GM23338 (cell line): ENCODE data around the gene HMCN2. TPM values are rescaled to one million over a fixed set of nuclear protein-coding genes. Genes with fewer than 3 reads are reported as not detected.

Source experiments
- ATAC-seq: fragments of 200-7000 bp; cut with Tn5 transposase; 3 replicates; pipeline ENCODE4 v1.9.1; 2020
- DNase-seq: peaks from one replicate; pipeline ENCODE4 v3.0.0-alpha.2; 2015; ENCODE audit warnings: low spot score
- H2AFZ ChIP-seq: fragments of 200-600 bp; sonication (generic); 2 replicates; pipeline ENCODE4 v1.8.0; 2016; ENCODE audit warnings: antibody characterized with exemption, mild to moderate bottlenecking, moderate library complexity
- H3F3A ChIP-seq: fragments of 200-600 bp; sonication (generic); replicated peaks from 2 replicates; pipeline ENCODE4 v1.8.0; 2017; ENCODE audit warnings: antibody characterized with exemption, mixed run types, low read depth
- H3K27ac ChIP-seq: fragments of 200-600 bp; sonication (generic); 2 replicates; pipeline ENCODE4 v1.6.1; 2016; ENCODE audit warnings: low read depth
- H3K27me3 ChIP-seq: fragments of 200-600 bp; sonication (generic); 2 replicates; pipeline ENCODE4 v1.8.0; 2016; ENCODE audit warnings: mild to moderate bottlenecking, mixed run types, moderate library complexity; ENCODE audit not compliant: insufficient read depth
- H3K36me3 ChIP-seq: fragments of 200-600 bp; sonication (generic); 2 replicates; pipeline ENCODE4 v1.8.0; 2016; ENCODE audit warnings: mild to moderate bottlenecking; ENCODE audit not compliant: insufficient read depth
- H3K4me1 ChIP-seq: fragments of 200-600 bp; sonication (generic); 2 replicates; pipeline ENCODE4 v1.8.0; 2016; ENCODE audit warnings: mild to moderate bottlenecking, moderate library complexity; ENCODE audit not compliant: insufficient read depth
- H3K4me2 ChIP-seq: fragments of 200-600 bp; sonication (generic); 2 replicates; pipeline ENCODE4 v1.7.1; 2017; ENCODE audit warnings: mixed run types
- H3K4me3 ChIP-seq: fragments of 200-600 bp; sonication (generic); 2 replicates; pipeline ENCODE4 v1.6.1; 2016; ENCODE audit warnings: mixed run types
- H3K79me2 ChIP-seq: fragments of 200-600 bp; sonication (generic); replicated peaks from 2 replicates; pipeline ENCODE4 v1.8.0; 2017; ENCODE audit warnings: mild to moderate bottlenecking; ENCODE audit not compliant: insufficient read depth
- H3K9me2 ChIP-seq: fragments of 200-600 bp; sonication (generic); 2 replicates; pipeline ENCODE4 v1.8.0; 2017; ENCODE audit not compliant: insufficient read depth
- H4K20me1 ChIP-seq: fragments of 200-600 bp; sonication (generic); replicated peaks from 2 replicates; pipeline ENCODE4 v1.8.0; 2017; ENCODE audit warnings: mild to moderate bottlenecking; ENCODE audit not compliant: insufficient read depth
- H3K27ac Mint-ChIP-seq: 2 replicates; pipeline ENCODE4 v1.8.0; 2020; ENCODE audit warnings: inconsistent platforms, mild to moderate bottlenecking, moderate library complexity, mixed read lengths
- H3K27me3 Mint-ChIP-seq: 3 replicates; pipeline ENCODE4 v1.8.0; 2022; ENCODE audit warnings: low read depth, mild to moderate bottlenecking, moderate library complexity, mixed read lengths, inconsistent platforms; ENCODE audit not compliant: insufficient read depth, poor library complexity
- H3K36me3 Mint-ChIP-seq: 3 replicates; pipeline ENCODE4 v1.8.0; 2021; ENCODE audit warnings: low read depth, mild to moderate bottlenecking, inconsistent platforms, moderate library complexity, mixed read lengths
- H3K4me1 Mint-ChIP-seq: 3 replicates; pipeline ENCODE4 v1.8.0; 2020; ENCODE audit warnings: mild to moderate bottlenecking, inconsistent platforms, mixed read lengths
- H3K4me3 Mint-ChIP-seq: 3 replicates; pipeline ENCODE4 v1.8.0; 2021; ENCODE audit warnings: moderate library complexity, mild to moderate bottlenecking, inconsistent platforms, mixed read lengths
- H3K9me3 Mint-ChIP-seq: 3 replicates; pipeline ENCODE4 v1.8.0; 2020; ENCODE audit warnings: moderate library complexity, mild to moderate bottlenecking, inconsistent platforms, mixed read lengths
- CREB1 ChIP-seq: fragments of 250-450 bp; sonication (Bioruptor Pico); IDR thresholded peaks from 2 replicates; pipeline ENCODE4 v1.5.0; 2020; ENCODE audit warnings: low read depth, mild to moderate bottlenecking, moderate library complexity
- ETS1 ChIP-seq: IDR thresholded peaks from 2 replicates; pipeline ENCODE4 v1.6.1; 2016; ENCODE audit warnings: antibody characterized with exemption
- EZH2 ChIP-seq: fragments of 200-600 bp; sonication (generic); IDR thresholded peaks from one replicate; pipeline ENCODE4 v1.8.0; 2017; ENCODE audit warnings: antibody characterized with exemption, mild to moderate bottlenecking, low read depth; ENCODE audit not compliant: unreplicated experiment
- EZH2phosphoT487 ChIP-seq: fragments of 200-600 bp; sonication (generic); IDR thresholded peaks from one replicate; pipeline ENCODE4 v1.8.1; 2018; ENCODE audit warnings: antibody characterized with exemption; ENCODE audit not compliant: unreplicated experiment
- NANOG ChIP-seq: IDR thresholded peaks from 2 replicates; pipeline ENCODE4 v1.6.1; 2016; ENCODE audit warnings: antibody characterized with exemption, borderline replicate concordance
- POLR2AphosphoS5 ChIP-seq: IDR thresholded peaks from 2 replicates; pipeline ENCODE4 v1.6.1; 2016; ENCODE audit warnings: antibody characterized with exemption, low read depth
- STAT1 ChIP-seq: IDR thresholded peaks from one replicate; pipeline ENCODE4 v1.6.1; 2016; ENCODE audit warnings: antibody characterized with exemption; ENCODE audit not compliant: unreplicated experiment
- ZNF114 ChIP-seq: fragments of 250-450 bp; sonication (Bioruptor Pico); IDR thresholded peaks from 2 replicates; pipeline ENCODE4 v1.5.0; 2020; ENCODE audit warnings: mild to moderate bottlenecking, moderate library complexity
- ZNF331 ChIP-seq: fragments of 250-450 bp; sonication (Bioruptor Pico); IDR thresholded peaks from 2 replicates; pipeline ENCODE4 v1.5.0; 2020; ENCODE audit warnings: low read depth, mild to moderate bottlenecking, moderate library complexity
- ZNF462 ChIP-seq: fragments of 250-450 bp; sonication (Bioruptor Pico); IDR thresholded peaks from 2 replicates; pipeline ENCODE4 v1.5.0; 2020; ENCODE audit warnings: mild to moderate bottlenecking, moderate library complexity
- polyA plus RNA-seq: library from polyadenylated mRNA; unstranded; fragments of >200 nt; fragmentation: Nextera tagmentation; extraction: Ambion mirVana; gene quantifications from 2 replicates; pipeline ENCODE4 v1.2.1, GENCODE V29; 2016
- total RNA-seq: library from RNA; depleted of rRNA; stranded (reverse); fragments of >200 nt; shearing (Covaris generic); gene quantifications from 2 replicates; pipeline ENCODE4 v1.2.3, GENCODE V29; 2014

Gene HMCN2
- total and polyA plus RNA-seq, 2 experiments from 2014 or later: 1.3 to 4.7 TPM

- TF ChIP-seq EZH2 (no peak), ZNF114 (CRISPR knock-in tag) (no peak), EZH2phosphoT487 (no peak), ETS1 (no peak), NANOG (no peak)
These were observed 197.4 kb downstream of the HMCN2 start (continued) for GRCh38 chr9:130462685-130463540.

GRCh38 chr9:130463763-130464745 lies 198.5 kb downstream of the HMCN2 start:
- Mint-ChIP-seq H3K27ac (no peak overlapping the region), H3K4me1 (peaks cover 13% of the 10 kb centered on the region), H3K4me3 (no peak overlapping the region), H3K27me3 (peaks cover 8% of the 10 kb centered on the region), H3K36me3 (peaks cover 23% of the 10 kb centered on the region), H3K9me3 (no peaks in the 10 kb centered on the region)
- Histone ChIP-seq H3K9me2 (no peaks in the 10 kb centered on the region), H3K79me2 (no peaks in the 10 kb centered on the region), H2AFZ (no peak overlapping the region), H3K27ac (no peak overlapping the region), H3K4me3 (no peak overlapping the region), H3F3A (no peaks in the 10 kb centered on the region), H4K20me1 (no peaks in the 10 kb centered on the region), H3K27me3 (no peaks in the 10 kb centered on the region), H3K4me2 (no peak overlapping the region), H3K36me3 (no peaks in the 10 kb centered on the region), H3K4me1 (peaks cover 4% of the 10 kb centered on the region; the same call in 1 of the 2 replicates)
- DNase-seq (no peak), ATAC-seq (no peak)
- TF ChIP-seq ZNF331 (CRISPR knock-in tag): no peak
- TF ChIP-seq ZNF462: no peak
- no peak for TF ChIP-seq ETS1
- no peak for TF ChIP-seq ZNF114 (CRISPR knock-in tag)
- TF ChIP-seq POLR2AphosphoS5: no peak
- TF ChIP-seq CREB1 (CRISPR knock-in tag): no peak
- TF ChIP-seq STAT1: no peak
